HCT116 (cell line): Measurements from ENCODE around the gene RPTOR. TPM values are rescaled to one million over a fixed set of nuclear protein-coding genes. Genes with fewer than 3 reads are reported as not detected.

ENCODE experiments used
- ATAC-seq: fragments of 200-7000 bp; cut with Tn5 transposase; 2 replicates; pipeline ENCODE4 v1.9.1; 2020; ENCODE audit warnings: mild to moderate bottlenecking, moderate library complexity
- BruUV-seq: library from RNA; stranded (reverse); fragments of 400-500 nt; replicated peaks from 2 replicates; lab custom pipeline; 2021; lab: Mats Ljungman, UMichigan
- CTCF ChIA-PET: fragments of 300-600 bp; sonication (Branson Sonifier 250); formaldehyde crosslinking; loops from one replicate; lab custom pipeline; 2021; ENCODE audit warnings: antibody characterized with exemption; lab: Charles Lee
- POLR2A ChIA-PET: fragments of 300-600, 350-600 bp; sonication (Branson Sonifier 250); formaldehyde crosslinking; loops from one replicate; lab custom pipeline; 2021; ENCODE audit warnings: antibody characterized with exemption; lab: Charles Lee
- RAD21 ChIA-PET, 2 experiments: fragments of 300-600 bp; sonication (Branson Sonifier 250); formaldehyde crosslinking; loops; one replicate each; lab custom pipeline; 2023; ENCODE audit warnings: low total read pairs in 2 of 2; ENCODE audit not compliant: uncharacterized antibody in 2 of 2, unreplicated experiment in 2 of 2, low non-redundant PET in 1 of 2; lab: Charles Lee
- DNase-seq: peaks from one replicate; pipeline ENCODE4 v3.0.0-alpha.2; 2010; ENCODE audit warnings: low read depth, low spot score
- H2AFZ ChIP-seq: fragments of 200-600 bp; shearing (Covaris generic), sonication (generic); 2 replicates; pipeline ENCODE4 v1.6.1; 2017; ENCODE audit warnings: low read depth, mixed run types, mixed read lengths, antibody characterized with exemption, low read length; ENCODE audit not compliant: poor library complexity, severe bottlenecking
- H3K27ac ChIP-seq: 2 replicates; pipeline ENCODE4 v1.5.1; 2012; ENCODE audit warnings: low read depth, low read length
- H3K27me3 ChIP-seq: fragments of 200-600 bp; sonication (generic); 2 replicates; pipeline ENCODE4 v1.6.1; 2016; ENCODE audit warnings: mixed run types, low read length, mixed read lengths; ENCODE audit not compliant: insufficient read depth
- H3K36me3 ChIP-seq, 2 experiments: fragments of 200-500 bp in 1 of 2; fragments of 200-600 bp in 1 of 2; sonication (Bioruptor generic) in 1 of 2; sonication (generic) in 1 of 2; 2 replicates each; pipeline versions ENCODE4 v1.5.1 to v1.6.1; 2014 to 2016; ENCODE audit warnings: low read length in 2 of 2, inconsistent platforms in 1 of 2, mixed read lengths in 1 of 2, mixed run types in 1 of 2; ENCODE audit not compliant: insufficient read depth in 2 of 2, control insufficient read depth in 1 of 2
- H3K4me1 ChIP-seq, 2 experiments: fragments of 200-600 bp in 1 of 2; sonication (generic) in 1 of 2; 2 replicates each; pipeline versions ENCODE4 v1.5.1 to v1.6.1; 2012 to 2017; ENCODE audit warnings: low read length in 2 of 2, inconsistent platforms in 1 of 2, mild to moderate bottlenecking in 1 of 2, mixed read lengths in 1 of 2, mixed run types in 1 of 2, moderate library complexity in 1 of 2; ENCODE audit not compliant: insufficient read depth in 2 of 2, control insufficient read depth in 1 of 2
- H3K4me2 ChIP-seq: fragments of 200-600 bp; sonication (generic); 2 replicates; pipeline ENCODE4 v1.6.1; 2017; ENCODE audit warnings: mixed run types, low read length, mixed read lengths
- H3K4me3 ChIP-seq, 2 experiments: fragments of 200-600 bp in 1 of 2; sonication (generic) in 1 of 2; replicated peaks in 1 of 2; 2 replicates each; pipeline ENCODE4 v1.5.1; 2011 to 2016; ENCODE audit warnings: low read length in 2 of 2, control low read depth in 1 of 2, low read depth in 1 of 2, mild to moderate bottlenecking in 1 of 2, mixed read lengths in 1 of 2, mixed run types in 1 of 2
- H3K79me2 ChIP-seq: fragments of 200-600 bp; sonication (generic); 2 replicates; pipeline ENCODE4 v1.6.1; 2017; ENCODE audit warnings: mild to moderate bottlenecking, mixed run types, low read length, moderate library complexity, mixed read lengths; ENCODE audit not compliant: insufficient read depth
- H3K9ac ChIP-seq: fragments of 200-600 bp; sonication (generic); 2 replicates; pipeline ENCODE4 v1.6.1; 2016; ENCODE audit warnings: low read length, mixed read lengths
- H3K9me2 ChIP-seq: fragments of 200-600 bp; sonication (generic), shearing (Covaris generic); 2 replicates; pipeline ENCODE4 v1.6.1; 2017; ENCODE audit warnings: mixed run types, mild to moderate bottlenecking, moderate library complexity; ENCODE audit not compliant: insufficient read depth
- H3K9me3 ChIP-seq, 2 experiments: fragments of 200-500 bp in 1 of 2; fragments of 200-600 bp in 1 of 2; sonication (Bioruptor generic) in 1 of 2; sonication (generic) in 1 of 2; 2 replicates each; pipeline ENCODE4 v1.6.1; 2014 to 2017; ENCODE audit warnings: low read length in 2 of 2, mixed read lengths in 2 of 2, inconsistent platforms in 1 of 2, low read depth in 1 of 2, mild to moderate bottlenecking in 1 of 2, mixed run types in 1 of 2, moderate library complexity in 1 of 2; ENCODE audit not compliant: control insufficient read depth in 1 of 2, insufficient read depth in 1 of 2
- H4K20me1 ChIP-seq: fragments of 200-600 bp; sonication (generic), shearing (Covaris generic); 2 replicates; pipeline ENCODE4 v1.6.1; 2017; ENCODE audit warnings: mixed run types, mild to moderate bottlenecking, moderate library complexity; ENCODE audit not compliant: insufficient read depth
- CBX3 ChIP-seq: IDR thresholded peaks from 2 replicates; pipeline ENCODE4 v1.6.1; 2012; ENCODE audit warnings: low read depth
- EZH2phosphoT487 ChIP-seq: fragments of 200-600 bp; IDR thresholded peaks from 2 replicates; pipeline ENCODE4 v1.6.1; 2018; ENCODE audit warnings: antibody characterized with exemption, borderline replicate concordance
- POLR2A ChIP-seq: IDR thresholded peaks from 2 replicates; pipeline ENCODE4 v1.7.0; 2011; ENCODE audit warnings: borderline replicate concordance; ENCODE audit not compliant: insufficient read depth, insufficient read length; ENCODE audit errors: extremely low read depth
- YY1 ChIP-seq: IDR thresholded peaks from 2 replicates; pipeline ENCODE4 v1.6.1; 2011; ENCODE audit warnings: low read length, low read depth, moderate library complexity, mild to moderate bottlenecking; ENCODE audit not compliant: insufficient replicate concordance; ENCODE audit errors: extremely low read depth
- ZFX ChIP-seq: fragments of 450-650 bp; IDR thresholded peaks from 2 replicates; pipeline ENCODE4 v1.6.1; 2017
- intact Hi-C: fragments of 100-400 bp; cut with micrococcal nuclease; formaldehyde crosslinking; loops from 2 replicates; pipeline ENCODE4 v1.10.0; 2022
- total RNA-seq: library from RNA; stranded (reverse); gene quantifications from one replicate; pipeline ENCODE4 v1.2.1, GENCODE V29; 2021; ENCODE audit not compliant: unreplicated experiment
- TF ChIP-seq, protein P1 (sequence below): IDR thresholded peaks from 2 replicates; pipeline ENCODE4 v1.6.1; 2012

The RPTOR gene
- total RNA-seq, 1 experiment from 2014 or later, result 69.5 TPM

DNA sequence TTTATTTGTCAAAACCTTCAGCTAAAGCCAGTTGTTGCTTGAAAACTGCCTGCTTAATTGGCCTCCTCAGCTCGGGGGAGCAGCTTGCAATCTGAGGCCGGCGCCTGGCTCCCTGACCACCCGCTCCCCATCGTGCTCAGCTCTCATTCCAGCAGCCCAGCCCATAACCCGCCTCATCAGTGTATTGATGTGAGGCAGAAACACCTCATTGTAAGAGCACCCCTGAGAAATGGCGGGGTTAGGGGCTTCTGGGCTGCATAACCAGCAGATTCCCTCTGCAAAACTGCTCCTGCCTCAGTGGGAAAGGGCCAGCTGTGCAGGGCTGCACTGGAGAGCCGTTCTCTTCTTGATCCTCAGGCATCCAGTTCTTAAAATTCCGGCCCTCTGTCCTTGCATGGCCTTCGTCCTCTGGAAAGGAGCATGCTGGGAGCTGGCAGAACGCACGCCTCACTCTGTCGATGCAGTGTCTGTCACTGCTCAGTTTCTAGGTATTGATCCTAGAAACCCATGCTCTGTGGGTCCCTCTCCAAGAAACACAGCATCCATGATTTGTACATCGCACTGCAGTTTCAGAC, 333.2 kb downstream of the RPTOR start:
- H3K9me2 ChIP-seq, result no peaks in the 10 kb centered on the region
- ChIA-PET POLR2A (no interaction called here), RAD21 (no interaction called here), CTCF (no interaction called here)
- H3K4me1 ChIP-seq, result peaks cover 0 to 11% of the 10 kb centered on the region in 2 experiments; a peak in 1 of 4 replicates
- H3K4me3 ChIP-seq, result no peak overlapping the region
- TF ChIP-seq EZH2phosphoT487 (no peak), ZFX (no peak), CBX3 (no peak), POLR2A (no peak)
- no peaks in the 10 kb centered on the region for H3K79me2 ChIP-seq
- peaks cover 8 to 10% of the 10 kb centered on the region in 2 experiments; a peak in 3 of 4 replicates for H3K36me3 ChIP-seq
- no peak overlapping the region for H3K9ac ChIP-seq
- H3K27me3 ChIP-seq, result no peaks in the 10 kb centered on the region
- no peak for DNase-seq
- no TSS peak for BruUV-seq
- H3K4me2 ChIP-seq, result no peak overlapping the region
- H3K9me3 ChIP-seq, result no peaks in the 10 kb centered on the region
- intact Hi-C loops, result no loop called here
- no peak for ATAC-seq
- H2AFZ ChIP-seq, result no peak overlapping the region
- no peak overlapping the region for H3K27ac ChIP-seq
- H4K20me1 ChIP-seq, result no peaks in the 10 kb centered on the region

DNA sequence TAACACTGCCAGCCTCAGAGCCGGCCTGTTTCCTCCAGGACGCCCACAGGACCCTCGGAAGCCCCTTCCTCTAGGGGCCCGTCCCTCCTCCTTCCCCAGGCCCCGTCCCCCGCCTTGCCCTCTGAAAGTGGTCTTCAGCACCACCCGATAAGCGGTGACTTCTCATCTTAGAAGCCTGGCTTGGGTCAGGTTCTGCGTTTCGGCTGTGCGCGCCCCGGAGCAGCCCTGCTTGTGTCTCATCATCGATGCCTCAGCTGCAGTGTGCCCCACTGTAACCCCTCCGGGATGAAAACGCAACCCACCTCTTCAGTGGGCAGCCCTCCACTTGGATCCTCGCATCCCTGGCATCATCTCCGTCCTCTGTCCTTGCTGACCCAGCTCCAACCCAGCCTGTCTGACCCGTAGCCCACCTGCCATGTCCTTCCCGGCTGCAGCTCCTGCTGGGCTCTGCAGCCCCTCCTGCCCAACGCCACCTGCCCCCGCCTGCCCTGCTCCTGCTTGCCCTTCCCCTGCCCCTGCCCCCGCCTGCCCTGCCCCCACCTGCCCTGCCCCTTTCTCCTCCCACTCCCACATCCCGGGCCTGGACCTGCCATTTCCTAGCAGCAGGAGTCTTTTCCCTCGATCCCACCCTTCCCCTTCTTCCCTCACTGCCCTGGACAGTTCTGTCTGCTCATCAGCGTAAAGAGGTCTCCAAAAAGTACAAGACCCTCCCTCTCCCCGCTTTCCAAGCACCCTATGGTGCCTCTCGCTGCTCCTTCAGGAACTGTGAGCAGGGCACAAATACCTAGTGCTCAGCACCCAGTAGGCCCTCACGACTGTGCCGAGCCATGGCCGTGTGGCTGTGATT, 334.5 kb downstream of the RPTOR start:
- Histone ChIP-seq H3K9me3 (no peaks in the 10 kb centered on the region), H3K9ac (no peak overlapping the region), H3K79me2 (no peaks in the 10 kb centered on the region), H3K9me2 (no peaks in the 10 kb centered on the region), H3K4me3 (no peak overlapping the region)
- TF ChIP-seq, protein P1, sequence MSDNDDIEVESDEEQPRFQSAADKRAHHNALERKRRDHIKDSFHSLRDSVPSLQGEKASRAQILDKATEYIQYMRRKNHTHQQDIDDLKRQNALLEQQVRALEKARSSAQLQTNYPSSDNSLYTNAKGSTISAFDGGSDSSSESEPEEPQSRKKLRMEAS, result no peak
- TF ChIP-seq EZH2phosphoT487 (no peak), YY1 (no peak)
- TF ChIP-seq, all 23 proteins: peak for 0
- ATAC-seq (no peak), DNase-seq (no peak)
- H2AFZ ChIP-seq, result no peak overlapping the region
- no peak overlapping the region for H3K4me2 ChIP-seq
- peaks cover 8 to 10% of the 10 kb centered on the region in 2 experiments; a peak in 3 of 4 replicates for H3K36me3 ChIP-seq
- H3K27ac ChIP-seq, result no peak overlapping the region
- RAD21 ChIA-PET, result no interaction called here
- H3K4me1 ChIP-seq, result no peaks in the 10 kb centered on the region
- BruUV-seq, result no TSS peak
- H3K27me3 ChIP-seq, result no peaks in the 10 kb centered on the region
- POLR2A ChIA-PET, result no interaction called here
- CTCF ChIA-PET, result no interaction called here
- intact Hi-C loops, result no loop called here
- no peaks in the 10 kb centered on the region for H4K20me1 ChIP-seq
